ENCODE measurements around the gene ZNF423. TPM values are rescaled to one million over a fixed set of nuclear protein-coding genes. Genes with fewer than 3 reads are reported as not detected.

The ZNF423 gene
- total RNA-seq, 1 experiment from 2014 or later: 0.49 TPM

GRCh38 chr16:49757559-49758069 lies 98.3 kb downstream of the ZNF423 start:
- ATAC-seq (no peak), DNase-seq (ENCODE audit: low read depth, low spot score) (no peak)
- intact Hi-C loops (cut with micrococcal nuclease; ENCODE audit: unreplicated experiment) (no loop called here), in situ Hi-C loops (cut with HindIII; ENCODE audit: low pct_unique_long_range_greater_than_20kb, low sequenced_read_pairs) (no loop called here)
- no peak overlapping the region for H3K27ac ChIP-seq (ENCODE audit: low read length)
- H3K4me3 ChIP-seq (ENCODE audit: low read depth in 2 of 2, low read length in 2 of 2): no peak overlapping the region
- no TSS peak for BruUV-seq (replicated peaks)
- CTCF ChIA-PET: no interaction called here
- no peaks in the 10 kb centered on the region for H3K36me3 ChIP-seq (ENCODE audit: control insufficient read depth, insufficient read depth, low read length)
- POLR2A ChIA-PET: no interaction called here
- no peaks in the 10 kb centered on the region for H3K4me1 ChIP-seq (ENCODE audit: control insufficient read depth, insufficient read depth, low read length)
- no peaks in the 10 kb centered on the region for H3K9me3 ChIP-seq (ENCODE audit: control insufficient read depth, insufficient read depth, low read depth, low read length)
- peaks cover 3% of the 10 kb centered on the region for H3K27me3 ChIP-seq (ENCODE audit: control insufficient read depth, insufficient read depth, low read length)
- TF ChIP-seq REST (IDR thresholded peaks at IDR 0.05; ENCODE audit: insufficient read depth in 1 of 2, low read depth in 2 of 2, low read length in 1 of 2): no peak
- TF ChIP-seq TCF7L2 (IDR thresholded peaks at IDR 0.05; ENCODE audit: low read depth, low read length): no peak
- TF ChIP-seq POLR2AphosphoS5 (IDR thresholded peaks at IDR 0.05; ENCODE audit: low read depth, low read length): no peak
- TF ChIP-seq SIN3A (IDR thresholded peaks at IDR 0.05; ENCODE audit: borderline replicate concordance, insufficient read depth, low read depth, low read length): no peak
- TF ChIP-seq CTCF (IDR thresholded peaks at IDR 0.05): no peak

GRCh38 chr16:49756775-49757558 lies 98.9 kb downstream of the ZNF423 start:
- Histone ChIP-seq H3K27me3 (ENCODE audit: control insufficient read depth, insufficient read depth, low read length) (peaks cover 3% of the 10 kb centered on the region), H3K4me1 (ENCODE audit: control insufficient read depth, insufficient read depth, low read length) (no peaks in the 10 kb centered on the region), H3K4me3 (ENCODE audit: low read depth in 2 of 2, low read length in 2 of 2) (no peak overlapping the region), H3K9me3 (ENCODE audit: control insufficient read depth, insufficient read depth, low read depth, low read length) (no peaks in the 10 kb centered on the region), H3K36me3 (ENCODE audit: control insufficient read depth, insufficient read depth, low read length) (no peaks in the 10 kb centered on the region), H3K27ac (ENCODE audit: low read length) (no peak overlapping the region)
- ChIA-PET POLR2A (no interaction called here), CTCF (no interaction called here)
- intact Hi-C loops (cut with micrococcal nuclease; ENCODE audit: unreplicated experiment) (no loop called here), in situ Hi-C loops (cut with HindIII; ENCODE audit: low pct_unique_long_range_greater_than_20kb, low sequenced_read_pairs) (no loop called here)
- DNase-seq (ENCODE audit: low read depth, low spot score): no peak
- ATAC-seq: no peak
- BruUV-seq (replicated peaks): no TSS peak
- TF ChIP-seq POLR2AphosphoS5 (IDR thresholded peaks at IDR 0.05; ENCODE audit: low read depth, low read length) (no peak), CTCF (IDR thresholded peaks at IDR 0.05) (no peak), TCF7L2 (IDR thresholded peaks at IDR 0.05; ENCODE audit: low read depth, low read length) (no peak), SIN3A (IDR thresholded peaks at IDR 0.05; ENCODE audit: borderline replicate concordance, insufficient read depth, low read depth, low read length) (no peak), REST (IDR thresholded peaks at IDR 0.05; ENCODE audit: insufficient read depth in 1 of 2, low read depth in 2 of 2, low read length in 1 of 2) (no peak)
